ENCODE measurements around the gene PLCB4.
"Not testable (repeated sequence)": the region's sequence is repeated elsewhere in the genome, so short reads cannot be mapped to it uniquely, and the experiment has no call there.

Gene PLCB4

GRCh38 chr20:9068841-9069663, at the start of gene PLCB4:
PLCB4 (plus strand) TSS chr20:9069087; CDS start chr20:9307815, 238,728 bp downstream.
- DNase-seq = peak; percentile 67

GRCh38 chr20:9019833-9020232, 49.1 kb upstream of the PLCB4 start:
- no peak for DNase-seq

DNA sequence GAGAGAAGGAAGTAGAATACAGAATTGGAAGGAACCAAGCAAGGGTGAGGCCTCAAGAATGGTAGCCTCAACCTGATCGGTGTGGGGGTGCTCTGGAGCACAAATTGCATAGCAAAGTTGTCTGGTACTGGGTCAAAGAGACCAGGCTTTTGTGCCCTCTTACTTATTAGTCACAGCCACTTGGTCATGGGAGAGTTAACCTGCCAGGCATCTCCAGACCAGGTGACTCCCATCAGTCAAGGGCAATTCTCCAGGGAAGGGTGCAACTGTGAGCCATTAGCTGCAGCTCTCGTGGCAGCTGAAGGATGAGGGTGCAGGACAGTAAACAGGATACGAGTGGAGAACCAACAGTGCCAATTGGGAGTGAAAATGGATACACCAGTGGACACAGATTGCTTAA, 47.7 kb upstream of the PLCB4 start:
- no peak for DNase-seq

GRCh38 chr20:9021699-9022098, 47.2 kb upstream of the PLCB4 start:
- no peak for DNase-seq

GRCh38 chr20:9022376-9022775, 46.5 kb upstream of the PLCB4 start:
- DNase-seq = no peak

- no peak for DNase-seq
These were observed 44.3 kb upstream of the PLCB4 start for GRCh38 chr20:9024606-9025005.

DNA sequence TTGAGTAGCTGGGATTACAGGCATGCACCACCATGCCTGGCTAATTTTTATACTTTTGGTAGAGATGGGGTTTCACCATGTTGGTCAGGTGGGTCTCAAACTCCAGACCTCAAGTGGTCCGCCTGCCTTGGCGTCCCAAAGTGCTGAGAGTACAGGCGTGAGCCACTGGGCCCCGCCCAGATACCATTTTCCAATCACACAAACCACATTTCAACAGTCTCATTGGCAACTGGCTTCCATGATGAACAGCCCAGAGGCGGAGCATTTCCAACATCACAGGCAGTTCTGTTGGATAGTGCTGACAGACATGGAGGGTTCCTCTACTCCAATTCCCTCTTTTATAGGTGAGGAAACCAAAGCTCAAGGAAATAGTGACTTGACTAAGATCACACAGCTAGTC, 43.9 kb upstream of the PLCB4 start:
- DNase-seq = no peak

DNA sequence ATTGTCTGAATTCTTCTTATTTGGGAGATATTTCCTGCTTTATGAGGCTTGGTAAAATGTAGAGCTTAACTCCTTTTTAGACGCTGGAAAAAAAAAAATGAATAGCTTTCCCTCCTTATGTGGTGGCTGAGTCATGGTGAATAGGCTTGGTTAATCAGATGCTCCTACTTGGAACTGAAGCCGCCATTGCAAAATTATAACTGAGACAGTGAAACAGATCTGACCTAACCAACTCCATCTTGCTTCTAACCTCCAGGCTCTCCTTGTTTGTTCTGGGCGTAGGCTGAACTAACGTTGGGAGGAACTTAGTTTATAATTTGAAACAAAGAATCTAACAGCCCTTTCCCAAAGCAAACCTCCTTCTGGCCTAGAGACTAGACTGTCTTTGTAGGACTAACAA, 43.2 kb upstream of the PLCB4 start:
- no peak for DNase-seq

GRCh38 chr20:9027626-9028025, 41.3 kb upstream of the PLCB4 start:
- no peak for DNase-seq

GRCh38 chr20:9028419-9028818, 40.5 kb upstream of the PLCB4 start:
- no peak for DNase-seq

- DNase-seq = no peak
These were observed 36.9 kb upstream of the PLCB4 start for GRCh38 chr20:9031991-9032390.

- no peak for DNase-seq
These were observed 36.1 kb upstream of the PLCB4 start for GRCh38 chr20:9032758-9033157.

DNA sequence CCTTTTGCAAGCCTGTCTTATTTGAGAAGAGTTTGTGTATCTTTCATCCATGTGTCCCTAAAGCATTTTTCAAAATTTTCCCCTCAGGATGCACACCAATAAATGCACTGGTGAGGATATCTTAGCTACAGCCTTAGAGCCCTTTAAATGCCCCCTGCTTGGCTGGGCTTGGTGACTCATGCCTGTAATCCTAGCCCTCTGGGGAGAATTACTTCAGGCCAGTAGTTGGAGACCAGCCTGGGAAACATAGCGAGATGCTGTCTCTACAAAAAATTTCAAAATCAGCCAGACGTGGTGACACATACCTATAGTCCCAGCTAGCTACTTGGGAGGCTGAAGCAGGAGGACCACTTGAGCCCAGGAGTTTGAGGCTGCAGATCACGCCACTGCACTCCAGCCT, 33.8 kb upstream of the PLCB4 start:
- no peak for DNase-seq

DNA sequence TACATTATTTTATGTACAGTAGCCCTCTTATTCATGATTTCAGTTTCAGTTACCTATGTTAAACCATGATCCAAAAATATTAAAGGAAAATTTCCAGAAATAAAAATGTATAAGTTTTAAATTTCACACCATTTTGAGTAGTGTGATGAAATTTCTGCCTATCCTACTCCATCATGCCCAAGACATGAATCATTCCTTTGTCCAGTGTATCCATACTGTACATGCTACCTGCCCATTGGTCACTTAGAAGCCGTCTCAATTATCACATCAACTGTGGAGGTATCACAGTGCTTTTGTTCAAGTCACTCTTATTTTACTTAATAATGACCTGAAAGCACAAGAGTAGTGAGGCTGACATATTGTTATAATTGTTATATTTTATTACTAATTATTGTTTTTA, 32.3 kb upstream of the PLCB4 start:
- DNase-seq = no peak

- DNase-seq = no peak
These were observed 29.9 kb upstream of the PLCB4 start for GRCh38 chr20:9038791-9039535.

GRCh38 chr20:9040863-9041524, 27.9 kb upstream of the PLCB4 start:
- DNase-seq = no peak

DNA sequence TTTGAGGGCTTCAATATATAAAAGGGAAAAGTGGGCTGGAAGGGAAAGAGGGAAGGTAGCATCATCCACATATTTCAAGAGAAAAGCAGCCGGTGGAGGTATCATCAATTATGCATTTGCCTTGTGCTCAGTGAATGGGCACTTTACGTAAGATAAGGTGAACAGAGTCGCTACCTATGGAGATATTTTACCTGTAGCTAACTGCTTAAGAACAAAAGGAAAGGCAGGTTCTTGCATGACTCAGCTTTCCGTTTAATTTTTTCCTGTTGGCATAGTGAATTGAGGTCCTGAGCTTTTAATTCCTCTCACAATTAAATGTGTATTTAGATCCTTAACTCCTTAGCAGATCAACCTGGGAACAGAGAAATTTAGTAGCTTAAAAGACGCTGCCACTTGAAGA, 25.5 kb upstream of the PLCB4 start:
- DNase-seq = no peak

GRCh38 chr20:9047928-9048327, 21.0 kb upstream of the PLCB4 start:
- DNase-seq = not testable (repeated sequence)

GRCh38 chr20:9051508-9051907, 17.4 kb upstream of the PLCB4 start:
- DNase-seq = no peak

- DNase-seq = no peak
These were observed 16.8 kb upstream of the PLCB4 start for GRCh38 chr20:9052136-9052535.

DNA sequence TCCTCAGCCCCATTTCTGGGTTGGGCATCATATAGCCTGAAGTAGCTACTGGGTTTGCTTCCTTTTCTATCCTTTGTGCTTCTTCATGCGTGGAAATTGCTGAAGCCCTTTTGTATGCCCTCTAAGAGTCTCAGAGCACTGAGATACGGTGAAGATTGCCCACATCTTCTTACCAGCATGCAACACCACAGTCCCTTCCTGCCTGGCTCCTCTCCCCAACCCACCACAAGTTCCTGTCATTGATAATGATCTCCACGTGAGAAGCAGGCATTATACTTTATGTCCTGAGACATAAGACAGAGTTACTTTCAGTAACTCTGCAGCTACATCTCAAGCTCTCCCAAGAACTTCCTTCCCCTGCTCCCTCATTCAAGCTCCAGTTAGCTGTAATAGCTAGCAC, 15.8 kb upstream of the PLCB4 start:
- DNase-seq = no peak

DNA sequence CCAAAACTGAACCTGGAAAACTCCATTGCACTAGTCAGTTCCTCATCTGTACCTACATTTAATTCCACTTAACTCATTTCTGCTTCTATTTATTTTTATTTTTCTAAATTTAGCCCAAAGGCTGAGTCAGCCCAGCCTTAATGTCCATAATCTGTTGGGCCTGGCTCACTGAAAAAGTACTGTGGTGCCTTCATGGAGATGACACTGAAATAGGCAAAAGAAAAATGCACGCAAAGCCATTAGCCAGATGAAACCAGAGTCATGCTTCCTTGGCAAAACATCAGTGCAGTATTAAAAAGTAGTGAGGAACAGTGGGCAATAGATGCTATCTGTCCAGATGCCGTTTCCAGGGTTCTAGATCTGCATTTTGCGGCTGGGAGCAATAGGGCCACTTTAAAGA, 14.7 kb upstream of the PLCB4 start:
- DNase-seq = no peak

DNA sequence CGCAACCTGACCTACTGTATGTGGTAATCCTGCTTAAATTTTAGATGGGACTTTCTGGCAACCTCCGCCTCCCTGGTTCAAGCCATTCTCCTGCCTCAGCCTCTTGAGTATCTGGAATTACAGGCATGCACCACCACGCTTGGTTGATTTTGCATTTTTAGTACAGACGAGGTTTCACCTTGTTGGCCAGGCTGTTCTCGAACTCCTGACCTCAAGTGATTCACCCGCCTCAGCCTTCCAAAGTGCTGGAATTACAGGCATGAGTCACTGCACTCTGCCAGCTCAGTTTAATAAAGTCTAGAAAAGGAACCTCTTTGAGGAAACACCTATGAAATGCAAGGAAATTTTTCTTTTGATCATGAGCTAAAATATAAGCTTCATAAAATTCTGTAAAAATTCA, 9.0 kb upstream of the PLCB4 start:
- DNase-seq = no peak

GRCh38 chr20:9061434-9061833, 7.5 kb upstream of the PLCB4 start:
- DNase-seq = no peak
